ENCODE results near the gene CIITA.

DNA sequence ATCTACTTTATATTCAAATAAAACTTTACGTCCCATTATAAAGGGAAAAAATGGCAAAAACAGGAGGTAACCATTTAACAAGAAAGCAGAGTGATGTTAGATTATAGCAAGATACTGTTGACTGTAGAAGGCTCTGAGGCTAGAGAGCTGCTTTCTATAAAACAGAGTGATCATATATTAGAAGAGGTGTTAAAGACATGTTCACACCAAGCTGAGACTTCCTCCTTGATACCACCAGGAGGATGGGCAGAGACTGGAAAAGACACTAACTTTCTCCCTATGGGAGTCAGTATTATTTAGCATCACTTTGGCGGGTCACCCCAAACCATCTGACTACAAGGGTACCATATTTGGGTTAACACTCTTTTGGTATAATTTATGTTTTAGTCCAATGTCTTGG, 687 bp upstream of the CIITA start:
- TF ChIP-seq, protein P1, sequence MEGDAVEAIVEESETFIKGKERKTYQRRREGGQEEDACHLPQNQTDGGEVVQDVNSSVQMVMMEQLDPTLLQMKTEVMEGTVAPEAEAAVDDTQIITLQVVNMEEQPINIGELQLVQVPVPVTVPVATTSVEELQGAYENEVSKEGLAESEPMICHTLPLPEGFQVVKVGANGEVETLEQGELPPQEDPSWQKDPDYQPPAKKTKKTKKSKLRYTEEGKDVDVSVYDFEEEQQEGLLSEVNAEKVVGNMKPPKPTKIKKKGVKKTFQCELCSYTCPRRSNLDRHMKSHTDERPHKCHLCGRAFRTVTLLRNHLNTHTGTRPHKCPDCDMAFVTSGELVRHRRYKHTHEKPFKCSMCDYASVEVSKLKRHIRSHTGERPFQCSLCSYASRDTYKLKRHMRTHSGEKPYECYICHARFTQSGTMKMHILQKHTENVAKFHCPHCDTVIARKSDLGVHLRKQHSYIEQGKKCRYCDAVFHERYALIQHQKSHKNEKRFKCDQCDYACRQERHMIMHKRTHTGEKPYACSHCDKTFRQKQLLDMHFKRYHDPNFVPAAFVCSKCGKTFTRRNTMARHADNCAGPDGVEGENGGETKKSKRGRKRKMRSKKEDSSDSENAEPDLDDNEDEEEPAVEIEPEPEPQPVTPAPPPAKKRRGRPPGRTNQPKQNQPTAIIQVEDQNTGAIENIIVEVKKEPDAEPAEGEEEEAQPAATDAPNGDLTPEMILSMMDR (conservative IDR thresholded peaks at IDR 0.05): no peak
- TF ChIP-seq ZFX (IDR thresholded peaks at IDR 0.05): no peak

All from C4-2B (cell line).